SKM-1 (cell line): ENCODE results near the gene ST8SIA4.
A peak's percentile ranks its signal among the peaks of the same experiment; 100 is the strongest.
"Not testable (repeated sequence)": the region's sequence is repeated elsewhere in the genome, so short reads cannot be mapped to it uniquely, and the experiment has no call there.

Source experiments
- DNase-seq: peaks from one replicate; lab custom pipeline; 2025; ENCODE audit not compliant: unreplicated experiment; lab: John Stamatoyannopoulos, UW

Gene ST8SIA4

GRCh38 chr5:100789694-100790093 lies 113.4 kb downstream of the ST8SIA4 start:
- no peak for DNase-seq

- DNase-seq = no peak
Observed at GRCh38 chr5:100788417-100788816, 114.7 kb downstream of the ST8SIA4 start.

GRCh38 chr5:100787648-100788047 lies 115.4 kb downstream of the ST8SIA4 start:
- no peak for DNase-seq

- DNase-seq = not testable (repeated sequence)
Observed at GRCh38 chr5:100785536-100785935, 117.5 kb downstream of the ST8SIA4 start.

- DNase-seq = peak; percentile 30
Observed at GRCh38 chr5:100780376-100780870, 122.7 kb downstream of the ST8SIA4 start.

GRCh38 chr5:100779669-100780375 lies 123.3 kb downstream of the ST8SIA4 start:
- peak; percentile 68 for DNase-seq

GRCh38 chr5:100777680-100778300 lies 125.3 kb downstream of the ST8SIA4 start:
- peak; percentile 78 for DNase-seq

- DNase-seq = no peak
Observed at GRCh38 chr5:100775533-100775855, 127.6 kb downstream of the ST8SIA4 start.

- DNase-seq = no peak
Observed at GRCh38 chr5:100772548-100772947, 130.5 kb downstream of the ST8SIA4 start.

- no peak for DNase-seq
Observed at GRCh38 chr5:100772006-100772405, 131.1 kb downstream of the ST8SIA4 start.

- no peak for DNase-seq
Observed at GRCh38 chr5:100771181-100771580, 131.9 kb downstream of the ST8SIA4 start.

- no peak for DNase-seq
Observed at GRCh38 chr5:100768221-100768620, 134.9 kb downstream of the ST8SIA4 start.

GRCh38 chr5:100762995-100763394 lies 140.1 kb downstream of the ST8SIA4 start:
- DNase-seq = no peak

GRCh38 chr5:100762108-100762507 lies 141.0 kb downstream of the ST8SIA4 start:
- no peak for DNase-seq

GRCh38 chr5:100761192-100761591 lies 141.9 kb downstream of the ST8SIA4 start:
- DNase-seq = no peak

GRCh38 chr5:100760688-100761087 lies 142.4 kb downstream of the ST8SIA4 start:
- DNase-seq = no peak

GRCh38 chr5:100758780-100759179 lies 144.3 kb downstream of the ST8SIA4 start:
- no peak for DNase-seq

- DNase-seq = no peak
Observed at GRCh38 chr5:100758306-100758705, 144.8 kb downstream of the ST8SIA4 start.

- DNase-seq = no peak
Observed at GRCh38 chr5:100757618-100758017, 145.5 kb downstream of the ST8SIA4 start.
